ENCODE results near the gene CORO2B. TPM values are rescaled to one million over a fixed set of nuclear protein-coding genes. Genes with fewer than 3 reads are reported as not detected.

CORO2B gene
- polyA plus RNA-seq, 1 of the 3 experiments (the other 2 are of a cell fraction), result 3.6 TPM

- no peak overlapping the region for H2AFZ ChIP-seq (ENCODE audit: low read depth)
- no peak overlapping the region for H3K27ac ChIP-seq (ENCODE audit: low read depth in 2 of 2, low read length in 1 of 2)
- no peak overlapping the region for H3K9ac ChIP-seq
- H3K9me2 ChIP-seq, result no peaks in the 10 kb centered on the region
- POLR2A ChIA-PET, result no interaction called here
- H4K20me1 ChIP-seq (ENCODE audit: insufficient read depth), result no peaks in the 10 kb centered on the region
- CTCF ChIA-PET, result interaction anchor here (1.4 to 1.7 kb wide), 2 partner anchors 162 to 211 kb away, joined by 5 to 6 read pairs; no protein-coding TSS in a partner anchor
- WGBS (ENCODE audit: low lambda C conversion rate), result 84% methylated on average over 8 of the region's 9 CpGs
- no peak overlapping the region for H3K4me3 ChIP-seq (ENCODE audit: low read depth in 2 of 2, low read length in 1 of 2)
- no peak for TF ChIP-seq USF2 (IDR thresholded peaks at IDR 0.05; ENCODE audit: borderline replicate concordance, low read depth, low read length)
- TF ChIP-seq REST (IDR thresholded peaks at IDR 0.05; ENCODE audit: low read depth, low read length), result no peak
- no peak for TF ChIP-seq NRF1 (IDR thresholded peaks at IDR 0.05; ENCODE audit: low read depth, low read length)
- TF ChIP-seq TEAD4 (IDR thresholded peaks at IDR 0.05; ENCODE audit: borderline replicate concordance, insufficient read depth), result no peak
- no peak for TF ChIP-seq RAD21 (IDR thresholded peaks at IDR 0.05; ENCODE audit: low read length)
- TF ChIP-seq FOSL2 (IDR thresholded peaks at IDR 0.05; ENCODE audit: borderline replicate concordance, low read depth), result no peak
- TF ChIP-seq MXI1 (IDR thresholded peaks at IDR 0.05; ENCODE audit: low read depth, low read length), result no peak
- H3K4me2 ChIP-seq, result no peak overlapping the region
- H3K4me1 ChIP-seq (ENCODE audit: control insufficient read depth in 1 of 2, insufficient read depth in 2 of 2, low read depth in 1 of 2, low read length in 1 of 2), result no peaks in the 10 kb centered on the region
- H3K36me3 ChIP-seq (replicated peaks in 1 of 2; ENCODE audit: control insufficient read depth in 1 of 2, insufficient read depth in 2 of 2, low read length in 1 of 2), result no peaks in the 10 kb centered on the region
- DNase-seq, result no peak
- H3K79me2 ChIP-seq (ENCODE audit: insufficient read depth), result no peaks in the 10 kb centered on the region
- no peaks in the 10 kb centered on the region for H3K27me3 ChIP-seq (ENCODE audit: insufficient read depth)
- no peaks in the 10 kb centered on the region for H3F3A ChIP-seq (replicated peaks; ENCODE audit: insufficient read depth)
- H3K9me3 ChIP-seq, result no peaks in the 10 kb centered on the region
Observed at GRCh38 chr15:68713874-68714273, 135.1 kb downstream of the CORO2B start.

GRCh38 chr15:68715111-68715510, 136.3 kb downstream of the CORO2B start:
- no peaks in the 10 kb centered on the region for H3K79me2 ChIP-seq (ENCODE audit: insufficient read depth)
- no peak overlapping the region for H3K4me3 ChIP-seq (ENCODE audit: low read depth in 2 of 2, low read length in 1 of 2)
- no peak for DNase-seq
- H3K4me2 ChIP-seq, result no peak overlapping the region
- 75% methylated on average over 6 of the region's 8 CpGs for WGBS (ENCODE audit: low lambda C conversion rate)
- no peak overlapping the region for H2AFZ ChIP-seq (ENCODE audit: low read depth)
- no peak overlapping the region for H3K9ac ChIP-seq
- H3F3A ChIP-seq (replicated peaks; ENCODE audit: insufficient read depth), result no peaks in the 10 kb centered on the region
- CTCF ChIA-PET, result interaction anchor here (1.4 to 1.7 kb wide), 3 partner anchors 12 to 210 kb away, joined by 4 to 6 read pairs (median 5); no protein-coding TSS in a partner anchor
- POLR2A ChIA-PET, result no interaction called here
- no peaks in the 10 kb centered on the region for H4K20me1 ChIP-seq (ENCODE audit: insufficient read depth)
- H3K9me3 ChIP-seq, result no peaks in the 10 kb centered on the region
- H3K36me3 ChIP-seq (replicated peaks in 1 of 2; ENCODE audit: control insufficient read depth in 1 of 2, insufficient read depth in 2 of 2, low read length in 1 of 2), result no peaks in the 10 kb centered on the region
- H3K9me2 ChIP-seq, result no peaks in the 10 kb centered on the region
- no peaks in the 10 kb centered on the region for H3K27me3 ChIP-seq (ENCODE audit: insufficient read depth)
- H3K4me1 ChIP-seq (ENCODE audit: control insufficient read depth in 1 of 2, insufficient read depth in 2 of 2, low read depth in 1 of 2, low read length in 1 of 2), result no peaks in the 10 kb centered on the region
- H3K27ac ChIP-seq (ENCODE audit: low read depth in 2 of 2, low read length in 1 of 2), result no peak overlapping the region
- TF ChIP-seq RFX5 (IDR thresholded peaks at IDR 0.05; ENCODE audit: low read length) (no peak), IRF3 (IDR thresholded peaks at IDR 0.05; ENCODE audit: low read depth, low read length) (no peak), FOSL2 (IDR thresholded peaks at IDR 0.05; ENCODE audit: borderline replicate concordance, low read depth) (no peak), RXRA (IDR thresholded peaks at IDR 0.05; ENCODE audit: borderline replicate concordance, low read depth) (no peak), ZBTB33 (IDR thresholded peaks at IDR 0.05; ENCODE audit: borderline replicate concordance, low read depth) (no peak), PBX3 (IDR thresholded peaks at IDR 0.05) (no peak), CTCF (IDR thresholded peaks at IDR 0.05) (no peak), TAF1 (IDR thresholded peaks at IDR 0.05; ENCODE audit: borderline replicate concordance, low read depth, low read length) (no peak), TEAD4 (IDR thresholded peaks at IDR 0.05; ENCODE audit: borderline replicate concordance, insufficient read depth) (no peak)
